ENCODE data around the gene ANKRD7.

The ANKRD7 gene

DNA sequence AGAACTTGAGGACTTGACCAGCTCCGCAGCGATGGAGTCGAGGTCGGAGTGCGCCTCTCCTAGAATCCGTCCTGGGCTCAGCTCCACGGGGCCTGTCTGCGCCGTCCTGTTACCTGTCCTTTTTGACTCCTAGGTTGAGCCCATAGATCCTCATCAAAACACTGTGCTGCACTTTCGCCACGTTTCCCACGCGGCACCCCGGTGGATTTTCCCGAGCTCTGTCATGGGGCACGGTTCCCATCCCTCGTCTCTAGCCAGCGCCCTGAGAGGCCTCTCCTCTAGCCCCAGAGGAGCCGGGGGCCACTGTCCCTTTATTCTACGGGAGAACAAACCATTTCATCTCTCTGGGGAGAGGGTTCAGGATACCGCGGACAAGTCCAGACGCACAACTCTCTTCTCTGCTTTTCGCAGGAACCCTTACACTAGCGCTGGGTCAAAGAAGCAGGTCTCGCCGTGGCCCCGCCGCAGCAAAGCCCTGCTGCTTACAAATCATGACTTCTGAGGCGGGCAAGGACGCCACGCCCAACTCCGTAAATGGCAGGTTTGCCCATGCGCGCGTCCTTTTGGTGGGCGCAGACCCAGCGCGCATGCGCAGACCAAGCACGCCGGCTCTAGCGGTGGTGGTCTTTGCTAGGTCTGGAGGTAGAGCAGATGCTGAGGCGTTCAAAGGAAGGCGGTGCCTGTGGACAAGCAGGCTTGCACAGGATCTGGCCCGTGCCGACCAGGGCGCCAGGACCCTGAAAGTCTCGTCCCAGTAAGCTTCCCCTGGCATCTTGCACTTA lies 10.3 kb upstream of the ANKRD7 start:
- peak overlapping the region; percentile 94 for H2AFZ ChIP-seq (ENCODE audit: low read depth, low read length, severe bottlenecking)

GRCh38 chr7:118214833-118215182 lies 9.7 kb upstream of the ANKRD7 start:
- H3K9me2 ChIP-seq (replicated peaks; ENCODE audit: insufficient read depth, low read length): no peaks in the 10 kb centered on the region
- peak overlapping the region; percentile 75 for H3K9ac ChIP-seq (ENCODE audit: low read length)
- peak overlapping the region; percentile 89 for H3K4me2 ChIP-seq (ENCODE audit: low read depth, low read length, poor library complexity, severe bottlenecking)
- H3K9me3 ChIP-seq (ENCODE audit: insufficient read depth, low read length): no peaks in the 10 kb centered on the region
- H4K20me1 ChIP-seq (ENCODE audit: low read depth, low read length): no peaks in the 10 kb centered on the region
- H3F3A ChIP-seq (ENCODE audit: insufficient read depth): no peaks in the 10 kb centered on the region
- TF ChIP-seq, protein P1, sequence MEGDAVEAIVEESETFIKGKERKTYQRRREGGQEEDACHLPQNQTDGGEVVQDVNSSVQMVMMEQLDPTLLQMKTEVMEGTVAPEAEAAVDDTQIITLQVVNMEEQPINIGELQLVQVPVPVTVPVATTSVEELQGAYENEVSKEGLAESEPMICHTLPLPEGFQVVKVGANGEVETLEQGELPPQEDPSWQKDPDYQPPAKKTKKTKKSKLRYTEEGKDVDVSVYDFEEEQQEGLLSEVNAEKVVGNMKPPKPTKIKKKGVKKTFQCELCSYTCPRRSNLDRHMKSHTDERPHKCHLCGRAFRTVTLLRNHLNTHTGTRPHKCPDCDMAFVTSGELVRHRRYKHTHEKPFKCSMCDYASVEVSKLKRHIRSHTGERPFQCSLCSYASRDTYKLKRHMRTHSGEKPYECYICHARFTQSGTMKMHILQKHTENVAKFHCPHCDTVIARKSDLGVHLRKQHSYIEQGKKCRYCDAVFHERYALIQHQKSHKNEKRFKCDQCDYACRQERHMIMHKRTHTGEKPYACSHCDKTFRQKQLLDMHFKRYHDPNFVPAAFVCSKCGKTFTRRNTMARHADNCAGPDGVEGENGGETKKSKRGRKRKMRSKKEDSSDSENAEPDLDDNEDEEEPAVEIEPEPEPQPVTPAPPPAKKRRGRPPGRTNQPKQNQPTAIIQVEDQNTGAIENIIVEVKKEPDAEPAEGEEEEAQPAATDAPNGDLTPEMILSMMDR (IDR thresholded peaks at IDR 0.05; ENCODE audit: insufficient read depth, low read length, poor library complexity, severe bottlenecking): no peak
- no peak for TF ChIP-seq EZH2phosphoT487 (conservative IDR thresholded peaks at IDR 0.05; ENCODE audit: low read length)
- H3K27me3 ChIP-seq (ENCODE audit: low read length): no peaks in the 10 kb centered on the region
- peak overlapping the region; percentile 87 for H3K4me3 ChIP-seq (ENCODE audit: insufficient read depth, low read length, poor library complexity, severe bottlenecking)
- H3K36me3 ChIP-seq (ENCODE audit: low read length): no peaks in the 10 kb centered on the region
- no peaks in the 10 kb centered on the region for H3K79me2 ChIP-seq (ENCODE audit: insufficient read depth, low read length)
- peak overlapping the region; percentile 94 for H2AFZ ChIP-seq (ENCODE audit: low read depth, low read length, severe bottlenecking)
- H3K27ac ChIP-seq (ENCODE audit: low read depth, low read length): no peak overlapping the region

More for the DNA sequence above, 10.3 kb upstream of the ANKRD7 start:
- no peak for TF ChIP-seq EZH2phosphoT487 (conservative IDR thresholded peaks at IDR 0.05; ENCODE audit: low read length)
- TF ChIP-seq, protein P1 (IDR thresholded peaks at IDR 0.05; ENCODE audit: insufficient read depth, low read length, poor library complexity, severe bottlenecking): no peak
- H3K9ac ChIP-seq (ENCODE audit: low read length): peak overlapping the region; percentile 75
- H3K36me3 ChIP-seq (ENCODE audit: low read length): no peaks in the 10 kb centered on the region
- peak overlapping the region; percentile 89 for H3K4me2 ChIP-seq (ENCODE audit: low read depth, low read length, poor library complexity, severe bottlenecking)
- no peaks in the 10 kb centered on the region for H4K20me1 ChIP-seq (ENCODE audit: low read depth, low read length)
- no peaks in the 10 kb centered on the region for H3K9me3 ChIP-seq (ENCODE audit: insufficient read depth, low read length)
- no peaks in the 10 kb centered on the region for H3K9me2 ChIP-seq (replicated peaks; ENCODE audit: insufficient read depth, low read length)
- no peaks in the 10 kb centered on the region for H3K27me3 ChIP-seq (ENCODE audit: low read length)
- no peaks in the 10 kb centered on the region for H3F3A ChIP-seq (ENCODE audit: insufficient read depth)
- H3K4me3 ChIP-seq (ENCODE audit: insufficient read depth, low read length, poor library complexity, severe bottlenecking): peak overlapping the region; percentile 87
- no peaks in the 10 kb centered on the region for H3K79me2 ChIP-seq (ENCODE audit: insufficient read depth, low read length)
- H3K27ac ChIP-seq (ENCODE audit: low read depth, low read length): peak overlapping the region; percentile 13; the same call in 1 of the 2 replicates

DNA sequence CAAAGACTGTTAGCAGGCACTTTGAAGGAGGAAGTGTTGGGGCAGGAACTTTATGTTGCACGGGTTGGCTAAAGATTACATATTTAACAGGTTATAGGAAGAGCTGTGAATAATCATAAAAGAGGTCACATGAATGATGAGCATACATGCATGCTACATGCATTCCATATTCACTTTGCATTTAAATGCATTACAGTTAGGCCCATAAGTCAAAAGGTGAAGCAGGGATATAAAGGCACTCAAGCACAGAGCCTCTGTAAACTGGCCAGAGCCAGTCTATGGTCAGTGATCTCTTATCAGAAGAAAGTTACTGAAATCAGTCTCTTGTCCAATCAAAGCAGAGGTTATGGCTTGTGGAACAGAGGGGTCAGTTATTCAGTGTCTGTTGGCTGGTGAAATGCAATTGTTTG lies 7.3 kb upstream of the ANKRD7 start:
- H3K9ac ChIP-seq (ENCODE audit: low read length): no peak overlapping the region
- no peak overlapping the region for H3K4me2 ChIP-seq (ENCODE audit: low read depth, low read length, poor library complexity, severe bottlenecking)
- H3K9me3 ChIP-seq (ENCODE audit: insufficient read depth, low read length): no peaks in the 10 kb centered on the region
- H3K36me3 ChIP-seq (ENCODE audit: low read length): no peaks in the 10 kb centered on the region
- no peaks in the 10 kb centered on the region for H3F3A ChIP-seq (ENCODE audit: insufficient read depth)
- no peaks in the 10 kb centered on the region for H3K9me2 ChIP-seq (replicated peaks; ENCODE audit: insufficient read depth, low read length)
- TF ChIP-seq, protein P1 (IDR thresholded peaks at IDR 0.05; ENCODE audit: insufficient read depth, low read length, poor library complexity, severe bottlenecking): no peak
- no peak for TF ChIP-seq EZH2phosphoT487 (conservative IDR thresholded peaks at IDR 0.05; ENCODE audit: low read length)
- no peak overlapping the region for H3K27ac ChIP-seq (ENCODE audit: low read depth, low read length)
- no peak overlapping the region for H2AFZ ChIP-seq (ENCODE audit: low read depth, low read length, severe bottlenecking)
- H4K20me1 ChIP-seq (ENCODE audit: low read depth, low read length): no peaks in the 10 kb centered on the region
- H3K79me2 ChIP-seq (ENCODE audit: insufficient read depth, low read length): no peaks in the 10 kb centered on the region
- H3K27me3 ChIP-seq (ENCODE audit: low read length): no peaks in the 10 kb centered on the region
- no peak overlapping the region for H3K4me3 ChIP-seq (ENCODE audit: insufficient read depth, low read length, poor library complexity, severe bottlenecking)
